Astrocyte of the cerebellum (primary cell): ENCODE results near the gene CDK14.

Experiments
- DNase-seq: peaks from one replicate; pipeline ENCODE4 v3.0.0-alpha.2; 2011; ENCODE audit warnings: low read depth
- H3K4me3 ChIP-seq: 2 replicates; pipeline ENCODE4 v1.5.1; 2011; ENCODE audit warnings: mild to moderate bottlenecking, low read depth, low read length, moderate library complexity
- CTCF ChIP-seq: IDR thresholded peaks from 2 replicates; pipeline ENCODE4 v1.5.1; 2012; ENCODE audit warnings: low read length, low read depth, moderate library complexity, mild to moderate bottlenecking; ENCODE audit errors: missing control alignments
- in situ Hi-C: cut with HindIII; loops from 2 replicates; pipeline ENCODE4 v1.10.0; 2017; ENCODE audit warnings: low sequenced_read_pairs

CDK14 gene

DNA sequence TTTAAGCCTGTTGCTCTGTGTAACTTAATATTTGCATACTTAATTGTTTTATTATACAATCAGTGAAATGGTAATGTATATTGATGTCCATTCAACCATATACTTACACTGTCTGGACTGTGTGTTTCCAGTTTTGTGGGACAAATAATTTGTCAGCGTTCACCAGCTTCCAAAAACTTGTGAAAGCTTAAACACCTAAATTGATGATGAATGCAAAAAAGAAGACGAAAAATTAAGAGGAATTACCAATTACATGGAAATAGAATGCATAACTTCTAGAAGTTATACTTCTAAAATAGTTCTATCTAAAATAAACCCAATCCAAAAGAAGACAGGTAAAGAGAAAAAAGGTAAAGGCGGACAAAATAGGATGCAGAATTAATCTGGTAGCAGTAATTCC, 513.1 kb downstream of the CDK14 start:
- TF ChIP-seq CTCF = no peak

GRCh38 chr7:91112902-91113341, 516.8 kb downstream of the CDK14 start:
- no peak overlapping the region for H3K4me3 ChIP-seq
- in situ Hi-C loops = loop anchor here (25.0 kb wide), 1 partner anchor 274 kb away; no protein-coding TSS in a partner anchor
- DNase-seq = no peak
- no peak for TF ChIP-seq CTCF

More for the DNA sequence above, 513.1 kb downstream of the CDK14 start:
- DNase-seq = no peak
- no peak overlapping the region for H3K4me3 ChIP-seq
- in situ Hi-C loops = loop anchor here (5.0 to 25.0 kb wide), 2 partner anchors 48 to 278 kb away; no protein-coding TSS in a partner anchor

DNA sequence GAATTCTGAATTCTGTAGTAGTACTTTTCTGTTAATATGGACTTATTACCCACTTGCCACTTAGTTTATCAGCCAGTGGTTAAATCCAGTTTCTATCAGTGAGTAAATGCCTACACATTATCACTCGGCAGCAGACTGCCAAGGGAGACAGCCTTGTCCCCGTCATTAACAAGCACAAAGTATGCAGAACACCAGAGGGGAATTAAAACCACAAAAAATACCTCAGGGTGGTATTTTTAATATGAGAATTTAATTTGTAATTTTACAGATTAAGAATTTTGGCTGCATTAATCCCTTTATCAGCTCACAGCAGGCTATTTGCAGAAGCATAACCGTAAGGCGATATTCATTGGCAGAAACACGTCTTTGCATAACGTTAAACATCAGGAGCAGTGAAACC, 518.1 kb downstream of the CDK14 start:
- TF ChIP-seq CTCF = no peak
- H3K4me3 ChIP-seq = no peak overlapping the region
- in situ Hi-C loops = loop anchor here (25.0 kb wide), 1 partner anchor 273 kb away; no protein-coding TSS in a partner anchor
- no peak for DNase-seq

DNA sequence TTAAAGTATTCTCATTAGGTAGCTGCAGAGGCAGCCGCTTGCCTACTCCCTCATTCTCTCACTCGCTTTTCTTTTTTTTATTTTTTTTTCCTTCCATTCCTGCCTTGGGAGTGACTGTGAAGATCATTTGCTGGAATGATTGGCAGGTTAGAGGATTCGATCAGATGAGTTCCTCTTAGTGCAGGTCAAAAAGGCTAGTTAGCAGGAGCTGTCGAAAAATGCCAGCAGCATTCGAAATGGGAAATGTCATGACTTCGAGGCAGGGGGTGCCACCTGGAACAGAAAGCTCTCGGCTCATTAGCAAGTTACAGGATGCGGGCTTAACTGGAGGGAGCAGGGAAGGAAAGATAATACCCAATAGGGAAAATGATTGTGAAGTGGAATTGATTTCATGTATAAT, 530.6 kb downstream of the CDK14 start:
- DNase-seq = no peak
- in situ Hi-C loops = no loop called here
- TF ChIP-seq CTCF = no peak
- H3K4me3 ChIP-seq = no peak overlapping the region

GRCh38 chr7:91127325-91127724, 531.2 kb downstream of the CDK14 start:
- no peak overlapping the region for H3K4me3 ChIP-seq
- in situ Hi-C loops = no loop called here
- DNase-seq = no peak
- no peak for TF ChIP-seq CTCF

DNA sequence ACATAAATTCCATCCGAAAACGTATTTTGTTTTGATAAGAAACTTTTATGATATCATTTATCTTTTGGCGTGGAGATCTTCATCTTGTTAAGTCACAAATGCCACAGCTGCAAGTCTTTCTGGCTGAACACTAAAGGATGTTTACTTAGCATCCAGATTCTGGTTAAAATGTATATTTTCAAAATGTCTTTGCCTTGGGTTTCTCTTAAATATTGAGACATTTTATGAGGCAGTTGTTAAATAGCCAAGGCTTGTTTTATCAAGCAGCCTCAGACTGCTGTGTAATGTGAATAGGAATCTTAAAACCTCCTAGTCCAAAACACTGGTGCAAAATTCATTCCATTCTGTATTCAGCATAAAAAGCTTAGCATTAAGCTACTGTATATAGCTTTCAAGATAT, 531.8 kb downstream of the CDK14 start:
- no peak for TF ChIP-seq CTCF
- DNase-seq = no peak
- H3K4me3 ChIP-seq = no peak overlapping the region
- in situ Hi-C loops = no loop called here
